ENCODE results near the gene NUCKS1. TPM values are rescaled to one million over a fixed set of nuclear protein-coding genes. Genes with fewer than 3 reads are reported as not detected.

NUCKS1 gene
- total and polyA plus RNA-seq, 2 of the 13 experiments (the other 11 are each of a cell fraction or from before 2014, with no cell fraction given): 35.5 to 117 TPM

GRCh38 chr1:205675247-205675646 is 74.7 kb downstream of the NUCKS1 start:
- no peak for FAIRE-seq
- WGBS (ENCODE audit: low lambda C conversion rate): 90% methylated on average over 4 of the region's 4 CpGs

DNA sequence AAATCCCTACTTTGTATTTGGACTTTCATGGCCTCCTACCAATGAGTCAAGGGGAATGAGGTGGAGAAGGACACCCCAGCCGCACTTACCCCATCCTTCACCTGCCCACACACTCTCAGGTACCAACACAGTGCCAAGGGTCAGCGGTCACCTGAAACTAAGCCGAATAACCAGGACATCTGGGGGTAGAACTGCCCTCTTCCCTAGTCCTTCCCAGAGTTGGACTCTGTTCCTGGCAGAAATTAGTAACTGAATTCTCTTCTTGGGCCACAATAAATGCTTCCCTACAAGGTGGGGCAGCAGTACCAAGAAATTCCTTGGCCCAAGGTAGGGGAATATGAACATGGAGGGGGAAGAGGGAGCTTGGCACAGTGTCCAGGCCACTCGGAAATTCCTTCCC is 77.0 kb downstream of the NUCKS1 start:
- H3K27ac ChIP-seq (ENCODE audit: extremely low read length, insufficient read depth, low read length): no peak overlapping the region
- H3K9ac ChIP-seq (ENCODE audit: insufficient read depth, low read depth, low read length): no peak overlapping the region
- H3K4me3 ChIP-seq (replicated peaks in 1 of 3; ENCODE audit: insufficient read depth in 1 of 3, low read depth in 2 of 3, low read length in 3 of 3): no peak overlapping the region
- in situ Hi-C loops (cut with HindIII; ENCODE audit: extremely low pct_ligation_motif_present, low pct_unique_long_range_greater_than_20kb) (no loop called here), intact Hi-C loops (cut with micrococcal nuclease; ENCODE audit: unreplicated experiment) (loop anchor here (2.0 kb wide), 1 partner anchor 38 kb away; no protein-coding TSS in a partner anchor)
- H3K79me2 ChIP-seq (ENCODE audit: insufficient read depth, low read length): no peaks in the 10 kb centered on the region
- H3K4me1 ChIP-seq (ENCODE audit: insufficient read depth, low read length): peaks cover 93% of the 10 kb centered on the region
- BruUV-seq (replicated peaks): no TSS peak
- H2AFZ ChIP-seq (ENCODE audit: low read length): no peak overlapping the region
- no peak for FAIRE-seq
- no peak for DNase-seq (ENCODE audit: low spot score)
- CTCF ChIA-PET (ENCODE audit: low intra/inter-chr PET ratio, low total read pairs): no interaction called here
- WGBS (ENCODE audit: low lambda C conversion rate): 92% methylated on average over 4 of the region's 4 CpGs
- TF ChIP-seq SP1 (IDR thresholded peaks at IDR 0.05) (no peak), SP1 (CRISPR knock-in tag; IDR thresholded peaks at IDR 0.05) (no peak), ZNF326 (CRISPR knock-in tag; IDR thresholded peaks at IDR 0.05; ENCODE audit: borderline replicate concordance) (no peak), FIP1L1 (IDR thresholded peaks at IDR 0.05; ENCODE audit: borderline replicate concordance, insufficient read depth, low read depth, low read length) (no peak), ZNF337 (CRISPR knock-in tag; IDR thresholded peaks at IDR 0.05; ENCODE audit: borderline replicate concordance, low read depth) (no peak), NRL (CRISPR knock-in tag; IDR thresholded peaks at IDR 0.05; ENCODE audit: borderline replicate concordance) (no peak), SALL2 (CRISPR knock-in tag; IDR thresholded peaks at IDR 0.05) (no peak), ZNF136 (CRISPR knock-in tag; IDR thresholded peaks at IDR 0.05; ENCODE audit: low read depth) (no peak), E2F1 (CRISPR knock-in tag; IDR thresholded peaks at IDR 0.05) (no peak), ZNF775 (CRISPR knock-in tag; IDR thresholded peaks at IDR 0.05; ENCODE audit: borderline replicate concordance) (no peak), TBX2 (CRISPR knock-in tag; IDR thresholded peaks at IDR 0.05; ENCODE audit: borderline replicate concordance) (no peak), ZNF709 (CRISPR knock-in tag; IDR thresholded peaks at IDR 0.05) (no peak), SMC3 (IDR thresholded peaks at IDR 0.05; ENCODE audit: low read length) (no peak), TSC22D2 (CRISPR knock-in tag; IDR thresholded peaks at IDR 0.05; ENCODE audit: borderline replicate concordance) (no peak)
- POLR2A ChIA-PET: no interaction called here
- no peak for ATAC-seq
- H3K27me3 ChIP-seq (ENCODE audit: control insufficient read depth in 1 of 2, insufficient read depth in 2 of 2, low read length in 2 of 2): no peaks in the 10 kb centered on the region
- no peaks in the 10 kb centered on the region; a peak in 1 of 5 replicates for H3K36me3 ChIP-seq (replicated peaks in 1 of 2; ENCODE audit: control insufficient read depth in 1 of 2, insufficient read depth in 2 of 2, low read length in 2 of 2)
- H3K9me3 ChIP-seq (ENCODE audit: low read length): no peaks in the 10 kb centered on the region
- H4K20me1 ChIP-seq (ENCODE audit: insufficient read depth, low read length): no peaks in the 10 kb centered on the region
- no peak overlapping the region for H3K4me2 ChIP-seq (ENCODE audit: low read depth, low read length)

More at GRCh38 chr1:205675247-205675646, 74.7 kb downstream of the NUCKS1 start:
- H3K4me2 ChIP-seq (ENCODE audit: low read depth, low read length): peak overlapping the region; percentile 59
- intact Hi-C loops (cut with micrococcal nuclease; ENCODE audit: unreplicated experiment) (no loop called here), in situ Hi-C loops (cut with HindIII; ENCODE audit: extremely low pct_ligation_motif_present, low pct_unique_long_range_greater_than_20kb) (no loop called here)
- no peaks in the 10 kb centered on the region for H3K9me3 ChIP-seq (ENCODE audit: low read length)
- no peak overlapping the region for H3K9ac ChIP-seq (ENCODE audit: insufficient read depth, low read depth, low read length)
- no peak for TF ChIP-seq KDM5A (IDR thresholded peaks at IDR 0.05; ENCODE audit: borderline replicate concordance, low read length)
- 0 out of 2 replicates have a peak, but pooled peaks have one; percentile 14 for TF ChIP-seq KMT2A (CRISPR knock-in tag; IDR thresholded peaks at IDR 0.05)
- peaks cover 88% of the 10 kb centered on the region for H3K4me1 ChIP-seq (ENCODE audit: insufficient read depth, low read length)
- ChIA-PET CTCF (ENCODE audit: low intra/inter-chr PET ratio, low total read pairs) (interaction anchor here (0.6 kb wide), 1 partner anchor 30 kb away, joined by 3 read pairs; no protein-coding TSS in a partner anchor), POLR2A (interaction anchor here (1.0 kb wide), 1 partner anchor 33 kb away, joined by 7 read pairs; no protein-coding TSS in a partner anchor)
- H3K36me3 ChIP-seq (replicated peaks in 1 of 2; ENCODE audit: control insufficient read depth in 1 of 2, insufficient read depth in 2 of 2, low read length in 2 of 2): no peaks in the 10 kb centered on the region; a peak in 1 of 5 replicates
- H4K20me1 ChIP-seq (ENCODE audit: insufficient read depth, low read length): no peaks in the 10 kb centered on the region
- no peak for DNase-seq (ENCODE audit: low spot score)
- H3K4me3 ChIP-seq (replicated peaks in 1 of 3; ENCODE audit: insufficient read depth in 1 of 3, low read depth in 2 of 3, low read length in 3 of 3): no peak overlapping the region
- TSS peak; percentile 53 for BruUV-seq (replicated peaks)
- no peaks in the 10 kb centered on the region; a peak in 1 of 5 replicates for H3K27me3 ChIP-seq (ENCODE audit: control insufficient read depth in 1 of 2, insufficient read depth in 2 of 2, low read length in 2 of 2)
- H2AFZ ChIP-seq (ENCODE audit: low read length): no peak overlapping the region
- no peaks in the 10 kb centered on the region for H3K79me2 ChIP-seq (ENCODE audit: insufficient read depth, low read length)
- no peak for ATAC-seq
- H3K27ac ChIP-seq (ENCODE audit: extremely low read length, insufficient read depth, low read length): peak overlapping the region; percentile 44

All from HepG2 (cell line).